Measurements from ENCODE around the gene MYH16. TPM values are rescaled to one million over a fixed set of nuclear protein-coding genes. Genes with fewer than 3 reads are reported as not detected.

The MYH16 gene
- total and polyA plus RNA-seq, 4 donors, result not detected

- Histone ChIP-seq H3K27me3 (ENCODE audit: control insufficient read depth in 4 of 4, insufficient read depth in 4 of 4, low read length in 3 of 4) (no peaks in the 10 kb centered on the region), H3K27ac (ENCODE audit: low read depth in 1 of 2, low read length in 2 of 2) (no peak overlapping the region), H3K36me3 (ENCODE audit: control insufficient read depth in 4 of 4, insufficient read depth in 3 of 4, low read depth in 1 of 4, low read length in 3 of 4) (no peaks in the 10 kb centered on the region), H3K4me1 (ENCODE audit: control insufficient read depth in 4 of 4, insufficient read depth in 4 of 4, low read length in 3 of 4) (no peaks in the 10 kb centered on the region), H3K9ac (ENCODE audit: low read depth in 1 of 2, low read length in 2 of 2) (no peak overlapping the region), H3K9me3 (ENCODE audit: control insufficient read depth in 4 of 4, low read length in 3 of 4) (no peaks in the 10 kb centered on the region), H3K4me3 (ENCODE audit: low read depth in 1 of 3, low read length in 3 of 3) (no peak overlapping the region)
- DNase-seq (ENCODE audit: low spot score), result no peak
- 94% methylated on average over 10 of the region's 10 CpGs for WGBS
- no peak for TF ChIP-seq JUND (IDR thresholded peaks at IDR 0.05)
- no peak for TF ChIP-seq SP1 (IDR thresholded peaks at IDR 0.05)
- TF ChIP-seq RAD21 (IDR thresholded peaks at IDR 0.05), result no peak
- TF ChIP-seq CTCF (IDR thresholded peaks at IDR 0.05; ENCODE audit: low read depth, low read length, missing input control), result no peak
- no peak for TF ChIP-seq GABPA (IDR thresholded peaks at IDR 0.05 in 1 of 2, conservative IDR thresholded peaks at IDR 0.05 in 1 of 2)
- no peak for TF ChIP-seq ATF3 (IDR thresholded peaks at IDR 0.05)
- no peak for TF ChIP-seq NR2F2 (IDR thresholded peaks at IDR 0.05)
Observed at GRCh38 chr7:99257065-99257464, 15.6 kb upstream of the MYH16 start.

DNA sequence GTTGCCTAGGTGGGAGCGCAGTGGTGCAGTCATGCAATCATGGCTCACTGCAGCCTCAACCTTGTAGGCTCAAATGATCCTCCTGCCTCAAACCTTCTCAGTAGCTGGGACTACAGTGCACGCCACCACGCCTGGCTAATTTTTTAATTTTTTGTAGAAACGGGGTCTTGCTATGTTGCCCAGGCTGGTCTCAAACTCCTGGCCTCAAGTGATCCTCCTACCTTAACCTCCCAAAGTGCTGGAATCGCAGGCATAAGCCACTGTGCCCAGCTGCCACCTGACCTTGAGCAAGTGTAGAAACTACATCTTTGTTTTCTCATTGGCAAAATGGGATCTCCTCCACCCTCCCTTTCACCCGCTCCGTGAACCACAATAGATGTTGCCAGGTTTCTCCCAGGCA, 15.0 kb upstream of the MYH16 start:
- no peak overlapping the region for H3K4me3 ChIP-seq (ENCODE audit: low read depth in 1 of 3, low read length in 3 of 3)
- no peak for DNase-seq (ENCODE audit: low spot score)
- no peaks in the 10 kb centered on the region for H3K36me3 ChIP-seq (ENCODE audit: control insufficient read depth in 4 of 4, insufficient read depth in 3 of 4, low read depth in 1 of 4, low read length in 3 of 4)
- 97% methylated on average over 7 of the region's 7 CpGs for WGBS
- H3K27ac ChIP-seq (ENCODE audit: low read depth in 1 of 2, low read length in 2 of 2), result no peak overlapping the region
- H3K4me1 ChIP-seq (ENCODE audit: control insufficient read depth in 4 of 4, insufficient read depth in 4 of 4, low read length in 3 of 4), result no peaks in the 10 kb centered on the region
- TF ChIP-seq FOXA2 (IDR thresholded peaks at IDR 0.05) (no peak), ZBTB33 (IDR thresholded peaks at IDR 0.05) (no peak), SP1 (IDR thresholded peaks at IDR 0.05) (no peak), TAF1 (conservative IDR thresholded peaks at IDR 0.05) (no peak), HNF4A (conservative IDR thresholded peaks at IDR 0.05) (no peak), NR2F2 (IDR thresholded peaks at IDR 0.05) (no peak), YY1 (IDR thresholded peaks at IDR 0.05) (no peak), FOXA1 (IDR thresholded peaks at IDR 0.05) (no peak), RXRA (IDR thresholded peaks at IDR 0.05) (no peak), RAD21 (IDR thresholded peaks at IDR 0.05) (no peak), MAX (IDR thresholded peaks at IDR 0.05) (no peak), CTCF (IDR thresholded peaks at IDR 0.05; ENCODE audit: low read depth, low read length, missing input control) (no peak), GABPA (IDR thresholded peaks at IDR 0.05 in 1 of 2, conservative IDR thresholded peaks at IDR 0.05 in 1 of 2) (no peak), HNF4G (IDR thresholded peaks at IDR 0.05) (no peak)
- TF ChIP-seq, protein P1, sequence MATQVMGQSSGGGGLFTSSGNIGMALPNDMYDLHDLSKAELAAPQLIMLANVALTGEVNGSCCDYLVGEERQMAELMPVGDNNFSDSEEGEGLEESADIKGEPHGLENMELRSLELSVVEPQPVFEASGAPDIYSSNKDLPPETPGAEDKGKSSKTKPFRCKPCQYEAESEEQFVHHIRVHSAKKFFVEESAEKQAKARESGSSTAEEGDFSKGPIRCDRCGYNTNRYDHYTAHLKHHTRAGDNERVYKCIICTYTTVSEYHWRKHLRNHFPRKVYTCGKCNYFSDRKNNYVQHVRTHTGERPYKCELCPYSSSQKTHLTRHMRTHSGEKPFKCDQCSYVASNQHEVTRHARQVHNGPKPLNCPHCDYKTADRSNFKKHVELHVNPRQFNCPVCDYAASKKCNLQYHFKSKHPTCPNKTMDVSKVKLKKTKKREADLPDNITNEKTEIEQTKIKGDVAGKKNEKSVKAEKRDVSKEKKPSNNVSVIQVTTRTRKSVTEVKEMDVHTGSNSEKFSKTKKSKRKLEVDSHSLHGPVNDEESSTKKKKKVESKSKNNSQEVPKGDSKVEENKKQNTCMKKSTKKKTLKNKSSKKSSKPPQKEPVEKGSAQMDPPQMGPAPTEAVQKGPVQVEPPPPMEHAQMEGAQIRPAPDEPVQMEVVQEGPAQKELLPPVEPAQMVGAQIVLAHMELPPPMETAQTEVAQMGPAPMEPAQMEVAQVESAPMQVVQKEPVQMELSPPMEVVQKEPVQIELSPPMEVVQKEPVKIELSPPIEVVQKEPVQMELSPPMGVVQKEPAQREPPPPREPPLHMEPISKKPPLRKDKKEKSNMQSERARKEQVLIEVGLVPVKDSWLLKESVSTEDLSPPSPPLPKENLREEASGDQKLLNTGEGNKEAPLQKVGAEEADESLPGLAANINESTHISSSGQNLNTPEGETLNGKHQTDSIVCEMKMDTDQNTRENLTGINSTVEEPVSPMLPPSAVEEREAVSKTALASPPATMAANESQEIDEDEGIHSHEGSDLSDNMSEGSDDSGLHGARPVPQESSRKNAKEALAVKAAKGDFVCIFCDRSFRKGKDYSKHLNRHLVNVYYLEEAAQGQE (IDR thresholded peaks at IDR 0.05), result no peak
- no peak overlapping the region for H3K9ac ChIP-seq (ENCODE audit: low read depth in 1 of 2, low read length in 2 of 2)
- no peaks in the 10 kb centered on the region for H3K27me3 ChIP-seq (ENCODE audit: control insufficient read depth in 4 of 4, insufficient read depth in 4 of 4, low read length in 3 of 4)
- H3K9me3 ChIP-seq (ENCODE audit: control insufficient read depth in 4 of 4, low read length in 3 of 4), result no peaks in the 10 kb centered on the region
